GM20000 (cell line): Measurements from ENCODE around the gene POU2F1.

Source experiments
- DNase-seq: peaks from one replicate; pipeline ENCODE4 v3.0.0; 2012; ENCODE audit warnings: low spot score
- TF ChIP-seq, protein P1 (sequence below): IDR thresholded peaks from 2 replicates; pipeline ENCODE4 v1.5.1; 2012; ENCODE audit warnings: mild to moderate bottlenecking, control low read depth; ENCODE audit errors: extremely low read depth, missing control alignments

POU2F1 gene

DNA sequence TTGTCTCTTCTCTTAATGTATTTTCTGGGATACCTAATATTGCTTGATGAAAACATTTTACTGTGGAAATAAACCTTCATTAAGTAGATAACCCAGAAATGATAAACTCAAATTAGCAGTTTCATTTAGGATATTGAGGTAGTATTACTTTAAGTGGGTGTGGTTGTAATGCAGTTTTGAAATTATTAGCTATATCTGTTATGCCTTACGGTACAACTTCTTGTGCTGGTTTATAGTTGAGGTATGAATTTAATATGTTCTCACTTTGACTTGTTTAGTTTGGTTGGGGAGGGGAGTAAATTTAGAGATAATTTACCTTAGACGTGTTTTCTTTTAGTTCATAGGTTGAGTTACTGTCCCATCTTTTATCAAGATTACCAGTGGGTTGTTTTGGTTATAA lies 111.0 kb downstream of the POU2F1 start:
- TF ChIP-seq, protein P1, sequence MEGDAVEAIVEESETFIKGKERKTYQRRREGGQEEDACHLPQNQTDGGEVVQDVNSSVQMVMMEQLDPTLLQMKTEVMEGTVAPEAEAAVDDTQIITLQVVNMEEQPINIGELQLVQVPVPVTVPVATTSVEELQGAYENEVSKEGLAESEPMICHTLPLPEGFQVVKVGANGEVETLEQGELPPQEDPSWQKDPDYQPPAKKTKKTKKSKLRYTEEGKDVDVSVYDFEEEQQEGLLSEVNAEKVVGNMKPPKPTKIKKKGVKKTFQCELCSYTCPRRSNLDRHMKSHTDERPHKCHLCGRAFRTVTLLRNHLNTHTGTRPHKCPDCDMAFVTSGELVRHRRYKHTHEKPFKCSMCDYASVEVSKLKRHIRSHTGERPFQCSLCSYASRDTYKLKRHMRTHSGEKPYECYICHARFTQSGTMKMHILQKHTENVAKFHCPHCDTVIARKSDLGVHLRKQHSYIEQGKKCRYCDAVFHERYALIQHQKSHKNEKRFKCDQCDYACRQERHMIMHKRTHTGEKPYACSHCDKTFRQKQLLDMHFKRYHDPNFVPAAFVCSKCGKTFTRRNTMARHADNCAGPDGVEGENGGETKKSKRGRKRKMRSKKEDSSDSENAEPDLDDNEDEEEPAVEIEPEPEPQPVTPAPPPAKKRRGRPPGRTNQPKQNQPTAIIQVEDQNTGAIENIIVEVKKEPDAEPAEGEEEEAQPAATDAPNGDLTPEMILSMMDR: no peak
- no peak for DNase-seq

DNA sequence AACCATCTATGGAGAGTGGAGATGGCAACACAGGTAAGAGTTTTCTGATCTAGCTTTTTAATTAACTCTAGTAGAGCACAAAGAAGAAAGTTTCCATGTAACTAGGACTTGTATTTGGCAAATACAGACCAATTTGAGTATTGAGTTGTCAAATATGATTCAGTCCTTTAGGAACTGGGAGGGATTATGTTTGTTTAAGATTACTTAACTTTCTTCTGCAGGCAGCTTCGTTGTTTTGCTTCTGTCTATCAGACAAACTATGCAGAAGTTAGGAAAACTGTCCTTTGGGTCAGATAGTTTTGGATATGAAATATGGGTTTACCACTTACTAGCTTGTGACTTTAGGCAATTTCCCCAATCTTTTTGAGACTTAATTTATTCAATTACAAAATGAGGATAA lies 111.8 kb downstream of the POU2F1 start:
- DNase-seq: no peak
- TF ChIP-seq, protein P1: no peak

DNA sequence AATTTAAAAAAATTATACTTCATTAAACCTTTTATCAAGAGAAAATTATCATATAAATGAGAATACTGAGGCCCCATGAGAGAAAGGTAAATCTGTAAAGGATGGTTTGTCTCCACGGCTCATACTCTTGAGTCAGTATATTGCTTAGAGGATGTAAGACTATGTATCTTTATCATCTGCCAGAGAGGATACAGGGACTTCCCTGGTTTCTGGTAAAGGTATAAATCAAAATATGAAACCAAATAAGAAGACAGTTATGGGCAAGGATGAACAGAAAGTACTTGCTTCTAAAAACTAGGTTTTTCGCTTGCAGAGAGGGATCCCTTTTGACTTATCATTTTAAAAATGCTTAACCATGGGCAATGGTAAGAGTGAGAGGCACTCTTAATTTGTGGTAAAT lies 112.4 kb downstream of the POU2F1 start:
- TF ChIP-seq, protein P1: no peak
- no peak for DNase-seq

DNA sequence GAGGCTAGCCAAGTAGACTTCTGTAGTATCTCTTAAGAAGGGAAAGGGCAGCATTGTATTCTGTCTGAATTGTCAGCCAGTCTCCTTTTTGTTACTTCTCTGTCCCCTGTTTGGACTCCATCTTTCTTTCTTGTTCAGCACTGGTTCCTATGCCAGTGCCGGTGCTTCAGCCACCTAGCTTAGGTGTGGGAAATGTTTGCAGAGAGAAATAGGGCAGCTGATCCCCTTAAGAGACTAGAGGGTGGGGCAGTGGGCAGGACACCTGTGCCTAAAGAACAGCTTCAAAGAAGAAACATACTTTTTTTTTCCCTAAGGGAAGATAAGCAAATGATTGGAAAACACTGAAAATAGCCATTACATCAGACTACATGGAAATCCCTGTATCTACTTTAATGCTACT lies 113.0 kb downstream of the POU2F1 start:
- no peak for DNase-seq
- TF ChIP-seq, protein P1: no peak

DNA sequence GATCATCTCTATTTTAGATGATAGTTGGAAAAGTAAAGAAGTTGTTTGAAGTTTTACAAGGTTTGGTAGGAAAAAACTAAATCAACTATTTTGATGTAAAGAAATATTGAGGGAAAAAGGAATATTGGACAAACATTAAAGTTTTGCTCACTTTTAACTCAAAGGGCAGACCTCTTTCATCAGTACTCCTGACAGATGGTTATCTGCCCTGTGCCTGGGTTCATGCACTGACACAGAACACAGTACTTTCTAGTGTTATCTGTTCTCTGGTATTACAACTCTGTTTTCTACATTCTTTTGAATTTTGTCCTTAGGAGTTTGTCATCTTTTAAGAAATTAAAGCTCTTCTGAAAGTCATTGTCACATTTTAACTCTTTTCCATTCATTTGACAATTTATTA lies 118.7 kb downstream of the POU2F1 start:
- DNase-seq: no peak
- TF ChIP-seq, protein P1: no peak

DNA sequence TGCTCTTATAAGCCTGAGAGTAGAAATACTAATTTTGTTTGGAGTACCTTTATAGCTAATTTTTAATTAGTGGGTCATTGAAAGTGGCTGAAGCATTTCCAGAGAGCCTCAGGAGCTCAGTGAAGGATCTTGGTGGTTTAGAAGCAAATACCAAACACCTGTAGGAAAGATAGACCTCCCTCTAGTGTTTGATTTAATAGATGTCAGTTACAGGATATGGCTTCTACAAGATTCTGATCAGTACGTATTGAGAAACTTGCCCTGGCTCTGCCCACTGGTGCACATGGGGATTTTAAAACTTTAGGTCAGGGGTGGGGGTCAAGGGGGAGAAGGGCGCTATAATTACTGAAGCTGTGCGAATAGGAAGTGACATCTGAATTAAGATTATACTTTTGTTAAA lies 122.2 kb downstream of the POU2F1 start:
- TF ChIP-seq, protein P1: no peak

DNA sequence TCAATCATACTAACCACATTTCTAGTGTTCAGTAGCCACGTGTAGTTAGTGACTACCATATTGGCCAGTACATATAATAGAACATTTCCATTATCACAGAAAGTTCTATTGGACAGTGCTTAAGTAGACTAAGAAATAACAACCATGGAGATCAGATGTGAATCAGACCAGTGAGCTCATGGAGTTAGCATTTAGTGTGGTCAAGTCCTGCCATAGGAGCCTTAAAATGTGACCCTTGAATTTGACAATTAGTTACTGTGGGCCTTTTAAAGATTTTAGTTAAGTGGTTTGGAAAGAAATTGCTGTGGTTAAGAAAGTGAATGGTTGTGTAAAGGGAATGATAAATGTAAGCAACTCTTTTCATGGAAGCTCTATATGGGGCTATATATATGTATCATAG lies 123.4 kb downstream of the POU2F1 start:
- TF ChIP-seq, protein P1: no peak
- no peak for DNase-seq

More for the DNA sequence above, 122.2 kb downstream of the POU2F1 start:
- DNase-seq: peak; percentile 41
